ENCODE measurements around the gene RSPO3. TPM values are rescaled to one million over a fixed set of nuclear protein-coding genes. Genes with fewer than 3 reads are reported as not detected.
"Not testable (repeated sequence)": the region's sequence is repeated elsewhere in the genome, so short reads cannot be mapped to it uniquely, and the experiment has no call there.

Gene RSPO3
- total RNA-seq, 1 donor from 2014 or later: not detected

DNA sequence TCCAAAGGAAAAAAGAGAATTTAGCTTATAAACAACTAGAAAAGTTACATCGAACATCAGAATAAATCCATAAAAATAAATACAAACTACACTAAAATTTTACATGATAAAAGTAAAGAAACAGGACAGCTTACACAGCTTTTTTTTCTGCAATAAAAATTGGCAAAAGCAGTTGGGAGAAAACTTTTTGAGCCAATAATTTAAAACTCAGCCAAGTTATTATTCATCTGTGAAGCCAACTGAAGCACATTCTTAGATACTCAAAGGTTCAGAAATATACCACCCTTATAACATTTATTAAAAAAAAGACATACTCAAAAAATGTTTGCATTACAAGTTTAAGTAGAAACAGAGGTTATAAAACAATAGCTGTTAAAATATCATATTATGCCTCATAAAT, 23.7 kb upstream of the RSPO3 start:
- H3K27ac Mint-ChIP-seq: no peak overlapping the region
- intact Hi-C loops (cut with micrococcal nuclease): no loop called here
- no peaks in the 10 kb centered on the region for H3K27me3 Mint-ChIP-seq (ENCODE audit: low read depth)
- no peaks in the 10 kb centered on the region for H3K36me3 Mint-ChIP-seq (ENCODE audit: low read depth)
- no peak for DNase-seq (ENCODE audit: low spot score)
- H3K4me1 Mint-ChIP-seq (ENCODE audit: low read depth): no peaks in the 10 kb centered on the region
- H3K4me3 Mint-ChIP-seq (ENCODE audit: low read depth): no peak overlapping the region
- no peaks in the 10 kb centered on the region for H3K9me3 Mint-ChIP-seq

DNA sequence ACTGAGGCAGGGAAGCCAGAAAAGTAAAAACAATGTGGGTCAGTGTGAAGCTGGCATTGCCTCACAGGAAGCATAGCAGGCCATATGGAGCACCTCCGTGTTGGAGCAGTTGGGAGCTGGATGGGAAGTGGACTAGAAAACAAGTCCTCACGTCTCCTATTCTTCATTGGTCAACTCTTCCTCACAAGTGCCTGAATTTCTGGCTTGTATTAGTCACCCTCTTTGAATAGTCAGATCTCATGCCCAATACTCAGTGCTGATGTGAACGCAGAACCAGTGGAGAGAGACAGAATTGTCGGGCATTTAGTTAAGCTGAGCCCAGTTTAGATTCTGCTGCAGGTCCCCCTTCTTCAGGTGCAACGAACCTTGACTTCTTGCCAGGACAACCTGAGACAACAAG, 22.3 kb upstream of the RSPO3 start:
- no peaks in the 10 kb centered on the region for H3K36me3 Mint-ChIP-seq (ENCODE audit: low read depth)
- H3K4me1 Mint-ChIP-seq (ENCODE audit: low read depth): no peaks in the 10 kb centered on the region
- no peaks in the 10 kb centered on the region for H3K9me3 Mint-ChIP-seq
- H3K4me3 Mint-ChIP-seq (ENCODE audit: low read depth): no peak overlapping the region
- DNase-seq (ENCODE audit: low spot score): no peak
- no peaks in the 10 kb centered on the region for H3K27me3 Mint-ChIP-seq (ENCODE audit: low read depth)
- intact Hi-C loops (cut with micrococcal nuclease): no loop called here
- no peak overlapping the region for H3K27ac Mint-ChIP-seq

DNA sequence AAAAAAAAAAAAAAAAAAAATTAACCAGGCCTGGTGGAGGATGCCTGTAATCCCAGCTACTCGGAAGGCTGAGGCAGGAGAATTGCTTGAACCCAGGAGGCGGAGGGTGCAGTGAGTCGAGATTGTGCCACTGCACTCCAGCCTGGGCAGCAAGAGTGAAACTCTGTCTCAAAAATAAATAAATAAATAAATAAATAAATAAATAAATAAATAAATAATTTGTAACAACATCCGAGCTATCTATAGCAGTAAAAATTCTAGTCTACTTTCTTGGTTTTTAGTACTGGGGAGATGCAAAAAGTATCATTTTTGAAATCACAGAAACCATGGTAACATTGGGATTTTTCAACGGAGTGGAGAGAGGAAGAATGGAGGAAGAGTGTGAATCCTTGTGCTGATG, 21.0 kb upstream of the RSPO3 start:
- H3K9me3 Mint-ChIP-seq; H3K36me3 Mint-ChIP-seq (ENCODE audit: low read depth); H3K4me1 Mint-ChIP-seq (ENCODE audit: low read depth); intact Hi-C loops (cut with micrococcal nuclease); DNase-seq (ENCODE audit: low spot score); H3K27ac Mint-ChIP-seq; H3K27me3 Mint-ChIP-seq (ENCODE audit: low read depth); H3K4me3 Mint-ChIP-seq (ENCODE audit: low read depth): not testable (repeated sequence)

DNA sequence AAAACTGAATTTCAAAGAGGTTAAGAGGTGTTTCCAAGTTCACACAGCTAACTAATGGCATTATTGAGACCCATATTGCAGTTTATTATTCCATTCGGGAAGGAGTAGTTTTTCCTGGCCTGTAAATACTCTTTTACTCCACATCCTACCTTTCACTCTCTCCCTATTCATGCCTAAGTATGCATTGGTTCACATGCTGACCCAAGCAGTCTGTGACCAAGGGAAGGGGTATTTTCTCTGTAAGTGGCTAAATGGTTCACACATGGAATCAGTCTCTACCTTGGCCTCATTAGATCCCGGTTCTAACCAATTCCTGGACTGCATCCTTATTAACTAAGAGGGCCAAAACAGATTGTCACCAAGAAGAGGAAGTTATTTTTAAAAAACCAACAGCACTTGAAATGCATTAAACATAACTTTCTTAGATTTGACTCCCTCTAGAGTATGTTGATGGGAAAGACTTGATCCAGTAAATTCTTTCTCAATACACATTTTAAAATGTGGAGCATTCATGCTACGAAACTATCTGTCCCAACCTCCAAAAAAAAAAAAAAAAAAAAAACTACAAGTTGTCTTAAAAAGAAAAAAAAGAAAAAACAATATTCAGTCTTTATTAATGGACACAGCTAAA, 17.8 kb upstream of the RSPO3 start:
- intact Hi-C loops (cut with micrococcal nuclease): no loop called here
- DNase-seq (ENCODE audit: low spot score): no peak
- Mint-ChIP-seq H3K36me3 (ENCODE audit: low read depth) (no peaks in the 10 kb centered on the region), H3K4me1 (ENCODE audit: low read depth) (no peaks in the 10 kb centered on the region), H3K4me3 (ENCODE audit: low read depth) (no peak overlapping the region), H3K27me3 (ENCODE audit: low read depth) (no peaks in the 10 kb centered on the region), H3K27ac (no peak overlapping the region), H3K9me3 (no peaks in the 10 kb centered on the region)

DNA sequence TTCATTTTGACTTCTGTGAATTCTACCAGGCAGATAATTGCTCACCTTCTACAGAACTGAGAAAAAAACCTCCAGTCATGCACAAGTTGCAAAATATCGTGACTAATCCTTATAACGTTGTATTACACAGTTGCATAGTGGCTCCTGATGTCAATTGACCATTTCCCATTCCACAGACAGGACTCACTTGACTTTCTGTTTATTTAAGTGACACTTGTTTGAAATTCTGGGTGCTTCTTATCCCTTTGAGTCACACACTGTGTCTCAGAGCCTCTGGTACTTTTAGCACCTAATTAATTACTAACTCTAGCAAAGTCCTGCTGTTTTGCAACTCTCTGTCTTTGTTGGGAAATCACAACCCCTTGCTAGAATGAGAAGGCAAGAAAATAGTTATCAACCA, 16.2 kb upstream of the RSPO3 start:
- no peak for DNase-seq (ENCODE audit: low spot score)
- Mint-ChIP-seq H3K4me3 (ENCODE audit: low read depth) (no peak overlapping the region), H3K27me3 (ENCODE audit: low read depth) (peaks cover 3% of the 10 kb centered on the region), H3K9me3 (no peaks in the 10 kb centered on the region), H3K4me1 (ENCODE audit: low read depth) (no peaks in the 10 kb centered on the region), H3K36me3 (ENCODE audit: low read depth) (no peaks in the 10 kb centered on the region), H3K27ac (no peak overlapping the region)
- intact Hi-C loops (cut with micrococcal nuclease): no loop called here

DNA sequence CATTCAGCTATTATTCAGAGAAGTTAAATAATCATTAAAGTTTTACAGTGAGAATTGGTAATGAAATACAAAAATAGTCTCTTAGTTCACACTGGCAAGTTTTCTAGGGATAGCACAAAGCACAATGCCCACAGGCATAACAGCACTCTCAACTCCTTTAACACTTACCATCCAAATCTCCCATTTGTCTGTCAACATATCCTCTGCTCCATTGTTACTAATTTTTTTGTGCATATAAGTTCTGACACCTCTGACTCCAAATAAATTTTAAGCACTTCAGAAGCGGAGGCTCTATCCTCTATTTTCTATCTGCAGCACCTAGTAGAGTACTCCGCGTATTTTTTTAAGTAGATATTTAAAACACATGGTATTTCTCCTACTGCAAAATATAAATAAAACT, 15.6 kb upstream of the RSPO3 start:
- Mint-ChIP-seq H3K9me3 (no peaks in the 10 kb centered on the region), H3K4me1 (ENCODE audit: low read depth) (no peaks in the 10 kb centered on the region), H3K27me3 (ENCODE audit: low read depth) (peaks cover 3% of the 10 kb centered on the region), H3K36me3 (ENCODE audit: low read depth) (no peaks in the 10 kb centered on the region), H3K4me3 (ENCODE audit: low read depth) (no peak overlapping the region), H3K27ac (no peak overlapping the region)
- DNase-seq (ENCODE audit: low spot score): no peak
- intact Hi-C loops (cut with micrococcal nuclease): no loop called here

DNA sequence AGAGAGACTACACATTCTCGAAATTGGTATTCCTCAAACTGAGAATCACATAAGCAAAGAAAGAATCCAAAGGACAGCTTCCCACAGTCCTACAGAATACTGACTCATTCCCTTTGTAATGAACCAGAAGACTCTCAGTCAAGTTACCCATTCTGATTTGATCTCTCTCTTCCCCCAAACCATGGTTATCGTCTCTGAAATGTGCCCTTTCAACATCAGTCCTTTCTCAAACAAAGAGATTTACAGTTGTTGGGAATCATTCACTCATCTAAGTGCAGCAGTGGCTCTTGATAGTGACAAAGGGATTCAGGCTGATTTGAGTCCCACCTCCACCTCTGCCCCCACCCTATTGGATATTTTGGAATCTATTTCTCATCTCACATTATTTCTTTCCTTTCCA, 15.0 kb upstream of the RSPO3 start:
- intact Hi-C loops (cut with micrococcal nuclease): no loop called here
- Mint-ChIP-seq H3K9me3 (no peaks in the 10 kb centered on the region), H3K36me3 (ENCODE audit: low read depth) (no peaks in the 10 kb centered on the region)

DNA sequence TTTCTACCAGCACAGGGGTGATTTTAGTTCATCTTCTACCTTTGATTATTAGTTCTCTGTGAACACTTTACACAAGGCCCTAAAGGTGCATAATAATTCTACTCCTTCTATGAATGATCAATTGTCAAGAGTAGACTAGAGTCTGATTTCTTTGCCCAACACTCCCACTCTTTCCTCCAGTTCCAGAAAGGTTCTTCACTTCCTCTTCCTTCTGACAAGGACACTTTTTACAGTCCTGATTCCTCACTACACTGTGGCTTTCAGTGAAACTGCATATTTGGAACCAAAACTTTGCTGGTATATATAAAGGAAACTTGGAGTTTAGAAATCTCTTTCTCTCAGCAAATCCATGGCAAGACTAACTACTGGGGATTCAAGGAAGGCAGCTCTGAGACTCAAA, 10.6 kb upstream of the RSPO3 start:
- no peak for DNase-seq (ENCODE audit: low spot score)
- Mint-ChIP-seq H3K4me3 (ENCODE audit: low read depth) (no peak overlapping the region), H3K4me1 (ENCODE audit: low read depth) (no peaks in the 10 kb centered on the region), H3K27me3 (ENCODE audit: low read depth) (peaks cover 15% of the 10 kb centered on the region), H3K27ac (no peak overlapping the region), H3K36me3 (ENCODE audit: low read depth) (no peaks in the 10 kb centered on the region), H3K9me3 (no peaks in the 10 kb centered on the region)
- intact Hi-C loops (cut with micrococcal nuclease): no loop called here

More for the DNA sequence above, 15.0 kb upstream of the RSPO3 start:
- H3K4me3 Mint-ChIP-seq (ENCODE audit: low read depth): no peak overlapping the region
- peaks cover 6% of the 10 kb centered on the region for H3K27me3 Mint-ChIP-seq (ENCODE audit: low read depth)
- DNase-seq (ENCODE audit: low spot score): no peak
- H3K4me1 Mint-ChIP-seq (ENCODE audit: low read depth): no peaks in the 10 kb centered on the region
- no peak overlapping the region for H3K27ac Mint-ChIP-seq

DNA sequence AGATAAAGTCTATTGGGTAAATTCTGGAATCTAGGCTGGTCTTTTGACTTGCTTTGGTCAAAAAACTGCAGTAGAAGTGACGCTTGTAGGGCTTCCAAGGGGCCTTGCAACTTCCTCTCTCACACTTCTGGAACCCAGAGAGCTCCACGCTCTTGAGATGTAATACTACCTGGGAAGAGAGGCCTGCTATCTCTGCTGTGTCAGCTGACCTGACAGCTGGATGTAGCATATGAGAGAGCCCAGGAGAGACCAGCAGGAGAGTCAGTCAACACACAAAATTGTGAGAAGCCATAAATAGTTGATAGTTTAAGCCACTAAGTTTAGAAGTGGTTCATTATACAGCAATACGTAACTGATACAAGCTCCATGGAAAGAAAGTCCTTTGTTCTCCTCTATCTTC, 7.8 kb upstream of the RSPO3 start:
- H3K4me1 Mint-ChIP-seq (ENCODE audit: low read depth): no peaks in the 10 kb centered on the region
- H3K4me3 Mint-ChIP-seq (ENCODE audit: low read depth): no peak overlapping the region
- peaks cover 30% of the 10 kb centered on the region for H3K27me3 Mint-ChIP-seq (ENCODE audit: low read depth)
- no peak for DNase-seq (ENCODE audit: low spot score)
- no peaks in the 10 kb centered on the region for H3K36me3 Mint-ChIP-seq (ENCODE audit: low read depth)
- H3K9me3 Mint-ChIP-seq: no peaks in the 10 kb centered on the region
- H3K27ac Mint-ChIP-seq: no peak overlapping the region
- intact Hi-C loops (cut with micrococcal nuclease): no loop called here

DNA sequence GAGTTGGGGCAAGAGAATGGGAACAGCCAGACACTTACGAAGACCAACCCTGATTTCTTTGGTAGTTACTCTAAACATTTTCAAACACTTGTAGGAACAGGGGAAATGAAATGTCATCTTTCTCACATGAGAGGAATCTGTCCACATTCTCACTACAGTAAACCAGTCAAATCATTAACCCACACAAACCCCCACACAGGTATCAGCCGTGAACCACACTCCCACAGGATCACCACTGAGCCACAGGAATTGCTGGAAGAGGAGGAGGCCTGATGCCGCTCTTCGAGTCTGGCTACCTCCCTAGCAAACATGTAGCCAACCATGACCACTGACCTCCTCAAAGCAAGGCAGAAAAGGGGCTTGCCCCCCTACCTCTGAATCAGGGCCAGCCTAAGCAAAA, 6.9 kb upstream of the RSPO3 start:
- Mint-ChIP-seq H3K4me1 (ENCODE audit: low read depth) (no peaks in the 10 kb centered on the region), H3K9me3 (no peaks in the 10 kb centered on the region), H3K36me3 (ENCODE audit: low read depth) (no peaks in the 10 kb centered on the region), H3K27me3 (ENCODE audit: low read depth) (peaks cover 38% of the 10 kb centered on the region), H3K4me3 (ENCODE audit: low read depth) (no peak overlapping the region), H3K27ac (no peak overlapping the region)
- intact Hi-C loops (cut with micrococcal nuclease): no loop called here
- no peak for DNase-seq (ENCODE audit: low spot score)

DNA sequence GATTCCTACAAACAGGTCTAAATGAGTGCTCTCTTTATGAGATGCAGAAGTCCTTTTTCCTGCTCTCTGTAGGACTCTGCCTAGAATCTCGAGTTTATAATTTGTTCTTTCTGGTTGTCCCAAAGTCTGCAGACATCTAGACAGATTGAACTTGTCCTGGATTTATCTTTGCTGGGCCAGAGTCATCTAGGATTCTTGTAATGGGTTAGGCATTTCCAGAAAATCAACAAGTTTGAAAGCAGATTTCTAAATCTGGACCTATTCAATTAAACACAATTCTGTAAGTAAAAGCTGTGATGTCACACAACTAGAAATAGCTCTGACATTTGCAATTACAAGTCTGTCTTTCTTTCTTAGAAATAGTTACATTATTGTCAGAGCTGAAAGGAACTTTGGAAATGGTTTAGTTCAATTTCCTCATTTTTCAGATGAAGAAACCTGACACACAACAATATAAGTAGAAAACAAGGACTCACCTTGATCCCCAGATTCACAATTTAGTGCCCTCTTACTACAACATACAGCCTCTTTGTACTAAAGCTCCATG, 4.2 kb upstream of the RSPO3 start:
- H3K9me3 Mint-ChIP-seq: no peaks in the 10 kb centered on the region
- H3K4me1 Mint-ChIP-seq (ENCODE audit: low read depth): peaks cover 6% of the 10 kb centered on the region

DNA sequence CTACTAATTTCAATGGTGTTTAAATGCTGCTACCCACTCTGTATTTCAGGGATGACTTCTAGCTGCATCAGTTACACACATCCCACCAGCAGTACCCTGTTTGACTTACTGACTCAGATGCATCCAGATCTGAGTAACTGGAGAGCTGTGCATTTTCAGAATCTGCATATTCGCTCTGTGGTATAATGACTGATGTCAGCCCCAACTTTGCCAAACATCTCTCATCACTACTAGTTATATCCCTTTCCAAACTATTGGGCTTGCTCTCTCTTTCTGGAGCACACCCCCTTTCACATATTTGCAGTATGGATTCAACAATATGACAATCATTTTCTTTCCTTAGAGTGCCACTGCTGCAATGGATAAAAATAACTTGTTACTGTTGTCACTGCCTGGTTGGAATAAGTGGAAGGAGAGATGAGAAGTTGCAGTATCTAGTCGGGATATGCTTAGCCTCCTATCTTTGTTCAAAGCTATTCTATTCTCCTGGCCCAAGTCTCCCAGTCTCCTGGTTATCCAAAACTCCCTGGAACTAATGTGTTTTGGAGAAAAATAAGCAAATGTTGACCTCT, 3.3 kb upstream of the RSPO3 start:
- Mint-ChIP-seq H3K27ac (no peak overlapping the region), H3K4me1 (ENCODE audit: low read depth) (peaks cover 8% of the 10 kb centered on the region), H3K9me3 (no peaks in the 10 kb centered on the region), H3K36me3 (ENCODE audit: low read depth) (no peaks in the 10 kb centered on the region), H3K27me3 (ENCODE audit: low read depth) (peaks cover 57% of the 10 kb centered on the region), H3K4me3 (ENCODE audit: low read depth) (no peak overlapping the region)
- intact Hi-C loops (cut with micrococcal nuclease): no loop called here
- DNase-seq (ENCODE audit: low spot score): no peak

More for the DNA sequence above, 4.2 kb upstream of the RSPO3 start:
- DNase-seq (ENCODE audit: low spot score): no peak
- Mint-ChIP-seq H3K4me3 (ENCODE audit: low read depth) (no peak overlapping the region), H3K27ac (no peak overlapping the region), H3K36me3 (ENCODE audit: low read depth) (no peaks in the 10 kb centered on the region), H3K27me3 (ENCODE audit: low read depth) (peaks cover 51% of the 10 kb centered on the region)
- intact Hi-C loops (cut with micrococcal nuclease): no loop called here

DNA sequence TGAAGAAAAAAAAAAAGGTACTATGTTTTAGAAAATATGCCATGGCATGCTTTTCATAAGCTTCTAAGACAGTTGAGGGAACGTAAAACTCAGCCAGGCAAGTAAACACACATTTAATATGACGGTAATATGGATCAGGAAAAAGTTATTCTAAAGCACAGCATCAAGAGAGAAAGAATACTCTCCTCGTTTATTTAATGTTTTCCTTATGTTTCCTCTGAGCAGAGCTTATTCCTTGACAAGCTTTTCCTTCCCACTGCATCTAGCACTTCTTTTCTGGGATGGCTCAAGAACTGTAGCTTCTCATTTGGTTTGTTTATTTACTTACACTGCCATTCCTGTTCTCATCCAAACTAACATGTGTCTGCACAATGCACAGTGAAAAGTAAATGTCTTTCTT, 2.7 kb upstream of the RSPO3 start:
- peaks cover 8% of the 10 kb centered on the region for H3K4me1 Mint-ChIP-seq (ENCODE audit: low read depth)
- H3K27me3 Mint-ChIP-seq (ENCODE audit: low read depth): peaks cover 60% of the 10 kb centered on the region
- intact Hi-C loops (cut with micrococcal nuclease): no loop called here
- no peak overlapping the region for H3K27ac Mint-ChIP-seq
- no peak for DNase-seq (ENCODE audit: low spot score)
- H3K36me3 Mint-ChIP-seq (ENCODE audit: low read depth): no peaks in the 10 kb centered on the region
- H3K9me3 Mint-ChIP-seq: no peaks in the 10 kb centered on the region
- H3K4me3 Mint-ChIP-seq (ENCODE audit: low read depth): no peak overlapping the region

DNA sequence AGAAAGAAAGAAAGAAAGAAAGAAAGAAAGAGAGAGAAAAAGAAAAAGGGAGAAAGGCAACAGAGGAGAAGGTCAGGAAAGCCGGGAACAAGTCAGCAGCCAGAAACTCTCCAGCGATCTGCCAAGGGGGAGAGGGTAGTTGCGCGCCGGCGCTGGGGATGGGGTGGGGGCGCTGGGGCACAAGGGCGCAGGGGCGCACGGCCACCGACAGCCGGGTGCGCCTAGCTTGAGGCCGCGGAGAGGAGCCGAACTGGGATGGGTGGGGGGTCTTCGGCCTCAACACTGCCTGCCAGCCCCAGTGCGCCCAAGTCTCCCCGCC, 533 bp upstream of the RSPO3 start:
- no peak overlapping the region for H3K27ac Mint-ChIP-seq
- no peak for DNase-seq (ENCODE audit: low spot score)
- H3K4me1 Mint-ChIP-seq (ENCODE audit: low read depth): peaks cover 15% of the 10 kb centered on the region
- intact Hi-C loops (cut with micrococcal nuclease): no loop called here
- H3K36me3 Mint-ChIP-seq (ENCODE audit: low read depth): no peaks in the 10 kb centered on the region
- H3K9me3 Mint-ChIP-seq: no peaks in the 10 kb centered on the region
- peak overlapping the region; percentile 39 for H3K4me3 Mint-ChIP-seq (ENCODE audit: low read depth)
- peaks cover 68% of the 10 kb centered on the region for H3K27me3 Mint-ChIP-seq (ENCODE audit: low read depth)

Data from activated T-helper 2 cell treated with anti-CD3 and anti-CD28 coated beads, Interferon-gamma antibody, Interleukin-2, Interleukin-4, amounts not matched to agents 10 μg/mL and 5 μg/mL and 100 μg/mL, durations not matched to agents 14 hours and 24 hours and 36 hours (primary cell).